ENCODE results near the gene ZNF678.

- TF ChIP-seq, protein P1, sequence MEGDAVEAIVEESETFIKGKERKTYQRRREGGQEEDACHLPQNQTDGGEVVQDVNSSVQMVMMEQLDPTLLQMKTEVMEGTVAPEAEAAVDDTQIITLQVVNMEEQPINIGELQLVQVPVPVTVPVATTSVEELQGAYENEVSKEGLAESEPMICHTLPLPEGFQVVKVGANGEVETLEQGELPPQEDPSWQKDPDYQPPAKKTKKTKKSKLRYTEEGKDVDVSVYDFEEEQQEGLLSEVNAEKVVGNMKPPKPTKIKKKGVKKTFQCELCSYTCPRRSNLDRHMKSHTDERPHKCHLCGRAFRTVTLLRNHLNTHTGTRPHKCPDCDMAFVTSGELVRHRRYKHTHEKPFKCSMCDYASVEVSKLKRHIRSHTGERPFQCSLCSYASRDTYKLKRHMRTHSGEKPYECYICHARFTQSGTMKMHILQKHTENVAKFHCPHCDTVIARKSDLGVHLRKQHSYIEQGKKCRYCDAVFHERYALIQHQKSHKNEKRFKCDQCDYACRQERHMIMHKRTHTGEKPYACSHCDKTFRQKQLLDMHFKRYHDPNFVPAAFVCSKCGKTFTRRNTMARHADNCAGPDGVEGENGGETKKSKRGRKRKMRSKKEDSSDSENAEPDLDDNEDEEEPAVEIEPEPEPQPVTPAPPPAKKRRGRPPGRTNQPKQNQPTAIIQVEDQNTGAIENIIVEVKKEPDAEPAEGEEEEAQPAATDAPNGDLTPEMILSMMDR (IDR thresholded peaks at IDR 0.05), result no peak
- no peak for TF ChIP-seq POLR2A (IDR thresholded peaks at IDR 0.05)
These were observed 23.4 kb downstream of the ZNF678 start for GRCh38 chr1:227586733-227587132.

Data from heart left ventricle (tissue), 13 donors.